ENCODE results near the gene POC1B. TPM values are rescaled to one million over a fixed set of nuclear protein-coding genes. Genes with fewer than 3 reads are reported as not detected.

POC1B gene
- total and polyA plus RNA-seq, 8 donors: 19.5 to 27.8 (median 23.1) TPM

DNA sequence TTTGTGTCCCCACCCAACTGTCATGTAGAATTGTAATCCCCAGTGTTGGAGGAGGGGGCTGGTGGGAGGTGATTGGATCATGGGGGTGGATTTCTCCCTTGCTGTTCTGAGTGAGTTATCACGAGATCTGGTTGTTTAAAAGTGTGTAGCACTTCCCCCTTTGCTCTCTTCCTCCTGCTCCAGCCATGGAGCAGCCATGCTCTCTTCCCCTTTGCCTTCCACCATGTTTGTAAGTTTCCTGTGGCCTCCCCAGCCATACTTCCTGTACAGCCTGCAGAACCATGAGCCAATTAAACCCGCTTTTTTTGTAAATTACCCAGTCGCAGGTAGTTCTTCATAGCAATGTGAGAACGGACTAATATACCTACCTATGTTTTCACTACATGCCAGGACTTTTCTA is 2.6 kb upstream of the POC1B start:
- no peaks in the 10 kb centered on the region for H3K27me3 ChIP-seq
- intact Hi-C loops (cut with DNase I): loop anchor here in 1 of 2 donors (5.0 to 10.0 kb wide), 2 partner anchors 56 to 484 kb away; no protein-coding TSS in a partner anchor
- ATAC-seq (no peak), DNase-seq (no peak)
- H3K36me3 ChIP-seq: no peaks in the 10 kb centered on the region
- no peaks in the 10 kb centered on the region for H3K9me3 ChIP-seq
- peaks cover 7 to 19% of the 10 kb centered on the region in 2 donors for H3K4me1 ChIP-seq
- H3K4me3 ChIP-seq: no peak overlapping the region
- no peak overlapping the region for H3K27ac ChIP-seq
- TF ChIP-seq, protein P1, sequence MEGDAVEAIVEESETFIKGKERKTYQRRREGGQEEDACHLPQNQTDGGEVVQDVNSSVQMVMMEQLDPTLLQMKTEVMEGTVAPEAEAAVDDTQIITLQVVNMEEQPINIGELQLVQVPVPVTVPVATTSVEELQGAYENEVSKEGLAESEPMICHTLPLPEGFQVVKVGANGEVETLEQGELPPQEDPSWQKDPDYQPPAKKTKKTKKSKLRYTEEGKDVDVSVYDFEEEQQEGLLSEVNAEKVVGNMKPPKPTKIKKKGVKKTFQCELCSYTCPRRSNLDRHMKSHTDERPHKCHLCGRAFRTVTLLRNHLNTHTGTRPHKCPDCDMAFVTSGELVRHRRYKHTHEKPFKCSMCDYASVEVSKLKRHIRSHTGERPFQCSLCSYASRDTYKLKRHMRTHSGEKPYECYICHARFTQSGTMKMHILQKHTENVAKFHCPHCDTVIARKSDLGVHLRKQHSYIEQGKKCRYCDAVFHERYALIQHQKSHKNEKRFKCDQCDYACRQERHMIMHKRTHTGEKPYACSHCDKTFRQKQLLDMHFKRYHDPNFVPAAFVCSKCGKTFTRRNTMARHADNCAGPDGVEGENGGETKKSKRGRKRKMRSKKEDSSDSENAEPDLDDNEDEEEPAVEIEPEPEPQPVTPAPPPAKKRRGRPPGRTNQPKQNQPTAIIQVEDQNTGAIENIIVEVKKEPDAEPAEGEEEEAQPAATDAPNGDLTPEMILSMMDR (IDR thresholded peaks at IDR 0.05): no peak

DNA sequence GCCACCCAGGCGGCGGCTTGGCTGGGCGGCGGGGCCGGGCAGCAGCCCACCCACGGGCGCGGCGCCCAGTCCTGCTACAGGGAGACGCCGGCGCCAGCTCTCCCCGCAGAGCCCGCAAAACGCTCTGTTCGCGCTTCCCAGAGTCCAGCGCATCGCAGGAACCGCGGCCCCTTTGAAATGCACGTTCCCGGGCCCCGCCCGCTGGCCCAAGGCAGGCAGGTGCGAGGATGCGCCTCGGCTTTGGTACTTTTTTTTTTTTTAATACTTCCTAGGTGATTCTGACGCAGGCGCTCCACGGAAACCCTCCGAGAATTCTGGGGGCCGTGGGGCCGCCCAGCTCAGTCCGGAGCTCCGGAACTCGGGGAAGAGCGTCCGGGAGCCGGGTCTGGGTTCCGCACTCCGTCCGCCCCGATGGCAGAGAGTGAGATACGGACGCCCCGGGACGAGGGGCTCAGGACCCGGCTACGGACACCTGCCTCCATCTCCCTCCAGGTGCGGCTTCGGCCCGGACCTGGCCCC is 483 bp downstream of the POC1B start:
- H3K27me3 ChIP-seq: no peaks in the 10 kb centered on the region
- DNase-seq: peak in 3 of 4 donors; percentile 51 to 88 (median 60)
- H3K27ac ChIP-seq: peak overlapping the region; percentile 93 to 95
- no peaks in the 10 kb centered on the region for H3K9me3 ChIP-seq
- no peaks in the 10 kb centered on the region for H3K36me3 ChIP-seq
- ATAC-seq: peak; percentile 60
- H3K4me1 ChIP-seq: peaks cover 14 to 49% of the 10 kb centered on the region in 2 donors
- intact Hi-C loops (cut with DNase I): loop anchor here in 1 of 2 donors (5.0 to 10.0 kb wide), 2 partner anchors 53 to 481 kb away; no protein-coding TSS in a partner anchor
- TF ChIP-seq, protein P1 (IDR thresholded peaks at IDR 0.05): no peak
- peak overlapping the region; percentile 90 to 97 for H3K4me3 ChIP-seq

DNA sequence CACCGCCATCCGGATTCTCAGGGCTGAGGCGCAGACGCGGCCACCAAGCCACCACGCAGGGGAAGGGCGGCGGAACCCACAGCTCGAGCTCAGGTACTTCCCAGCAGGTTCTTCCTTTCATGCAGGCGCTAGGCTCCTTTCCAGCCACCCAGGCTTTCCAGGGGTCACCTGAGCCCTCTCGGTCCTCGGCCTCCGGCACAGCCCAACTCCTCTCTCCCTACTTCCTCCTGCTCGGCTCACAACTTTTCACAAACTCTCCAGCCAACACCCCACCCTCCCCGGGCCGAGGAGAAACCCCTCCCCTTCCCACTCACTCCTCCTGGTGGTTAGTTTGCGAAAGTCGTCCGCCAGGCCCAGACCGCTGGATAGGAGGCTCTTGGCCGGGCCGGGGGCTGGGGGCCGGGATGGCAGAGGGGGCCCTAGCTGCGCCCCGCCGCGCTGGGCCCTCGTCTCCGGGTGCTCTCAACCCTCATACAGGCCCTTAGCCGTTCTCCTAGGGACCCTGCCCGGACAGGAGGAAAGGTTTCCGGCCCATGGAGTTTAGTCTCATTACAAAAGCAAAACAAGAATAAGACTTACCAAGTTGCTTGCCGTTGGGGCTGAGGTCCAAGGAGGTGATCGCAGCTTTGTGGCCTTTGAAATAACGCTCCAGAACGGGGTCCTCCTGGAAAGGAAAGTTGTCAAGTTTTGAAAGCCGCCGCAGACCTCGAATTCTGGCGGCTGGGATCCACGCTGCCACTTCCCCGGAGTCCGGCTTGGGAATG is 1.1 kb downstream of the POC1B start, which contains the start of gene GALNT4:
TSS of gene GALNT4 (minus strand) at position 256 of the 764 bp plus-strand sequence. CDS start at position 9, 247 bp downstream.
- H3K4me3 ChIP-seq: peak within 1 kb of the TSS; percentile 90 to 97
- intact Hi-C loops (cut with DNase I): loop anchor here in 1 of 2 donors (5.0 to 10.0 kb wide), 2 partner anchors 52 to 480 kb away; no protein-coding TSS in a partner anchor
- peak; percentile 90 to 94 (median 93) for DNase-seq
- H3K27ac ChIP-seq: peak within 1 kb of the TSS; percentile 93 to 95
- H3K9me3 ChIP-seq: no peaks in the 10 kb centered on the region
- peaks cover 14 to 56% of the 10 kb centered on the region in 2 donors for H3K4me1 ChIP-seq
- H3K27me3 ChIP-seq: no peaks in the 10 kb centered on the region
- TF ChIP-seq, protein P1 (IDR thresholded peaks at IDR 0.05): peak; percentile 60 to 81
- no peaks in the 10 kb centered on the region for H3K36me3 ChIP-seq
- ATAC-seq: peak; percentile 92

DNA sequence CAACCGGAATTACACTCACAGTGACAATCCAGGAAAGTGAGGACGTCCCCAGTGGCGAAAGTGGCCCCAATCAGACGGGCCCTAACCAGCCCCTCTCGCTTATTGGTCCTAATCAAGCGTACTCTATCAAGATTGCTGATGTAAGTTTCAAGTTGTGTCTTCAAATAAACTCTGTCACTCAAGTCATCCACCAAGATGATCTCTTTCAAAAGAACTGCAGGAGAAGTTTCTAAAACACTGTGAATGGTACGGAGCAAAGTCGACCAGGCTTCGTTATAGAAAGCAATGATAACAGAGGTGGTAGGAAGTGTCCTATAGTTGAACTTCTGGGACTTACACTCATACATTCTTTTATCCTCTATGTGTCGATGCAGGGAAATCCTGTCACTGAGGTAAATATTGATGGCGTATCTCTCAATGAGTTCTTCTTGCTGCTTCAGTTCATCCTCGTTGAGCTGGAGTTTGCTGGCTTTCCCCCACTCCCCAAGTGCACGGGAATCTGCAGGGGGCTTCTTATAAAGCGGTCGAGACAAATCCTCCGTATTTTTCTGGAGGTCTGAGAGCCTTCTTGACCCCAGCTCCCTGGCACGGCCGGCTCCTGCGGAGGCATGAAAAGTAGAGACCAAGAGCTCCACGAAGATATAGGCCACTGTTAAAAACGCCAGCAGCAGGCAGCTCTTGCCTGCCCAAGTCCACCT is 1.9 kb downstream of the POC1B start:
- no peaks in the 10 kb centered on the region for H3K36me3 ChIP-seq
- no peaks in the 10 kb centered on the region for H3K27me3 ChIP-seq
- TF ChIP-seq, protein P1 (IDR thresholded peaks at IDR 0.05): no peak
- intact Hi-C loops (cut with DNase I): loop anchor here in 1 of 2 donors (10.0 kb wide), 1 partner anchor 479 kb away; no protein-coding TSS in a partner anchor
- H3K4me1 ChIP-seq: peaks cover 14 to 56% of the 10 kb centered on the region in 2 donors
- no peaks in the 10 kb centered on the region for H3K9me3 ChIP-seq
- ATAC-seq (no peak), DNase-seq (no peak)
- peak overlapping the region; percentile 93 to 95 for H3K27ac ChIP-seq
- H3K4me3 ChIP-seq: peak overlapping the region; percentile 90 to 97

Data from left lung (tissue), 10 donors.